Suprapubic skin (tissue), 4 donors: ENCODE data around the gene CRBN.

Experiments used
- POLR2A ChIP-seq, 2 donors: fragments of 450-650 bp; IDR thresholded peaks; one replicate each; pipeline ENCODE4 v1.6.1; 2017; ENCODE audit warnings: antibody characterized with exemption in 2 of 2, mild to moderate bottlenecking in 2 of 2, moderate library complexity in 2 of 2
- POLR2AphosphoS5 ChIP-seq, 3 donors: sonication (generic); formaldehyde crosslinking; IDR thresholded peaks; one replicate each; pipeline ENCODE4 v1.6.1; 2017; ENCODE audit warnings: antibody characterized with exemption in 3 of 3
- TF ChIP-seq, protein P1 (sequence below), 2 donors: fragments of 200-600 bp in 1 of 2; fragments of 450-650 bp in 1 of 2; sonication (generic) in 1 of 2; IDR thresholded peaks; one replicate each; pipeline ENCODE4 v1.5.1; 2016 to 2019; ENCODE audit warnings: antibody characterized with exemption in 2 of 2, mild to moderate bottlenecking in 1 of 2, moderate library complexity in 1 of 2

DNA sequence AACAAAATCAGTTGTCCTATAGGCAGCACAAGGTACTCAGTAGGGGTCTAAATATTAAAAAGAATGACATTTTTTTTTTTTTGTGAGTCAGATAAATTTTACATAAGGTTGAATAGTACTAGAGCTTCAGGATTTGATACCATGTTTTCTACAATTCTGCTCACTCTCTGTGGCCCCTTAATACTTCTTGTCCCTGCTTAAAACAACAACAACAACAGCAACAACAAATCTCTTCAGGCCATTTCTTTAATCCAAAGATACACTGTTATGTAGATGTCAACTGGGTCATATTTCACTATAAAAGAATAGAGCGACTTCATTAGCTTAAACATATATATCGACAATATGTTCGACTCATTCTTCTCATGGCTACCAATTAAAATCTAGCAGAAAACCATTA, 72.3 kb downstream of the CRBN start:
- no peak for TF ChIP-seq POLR2A (IDR thresholded peaks at IDR 0.05)
- TF ChIP-seq, protein P1, sequence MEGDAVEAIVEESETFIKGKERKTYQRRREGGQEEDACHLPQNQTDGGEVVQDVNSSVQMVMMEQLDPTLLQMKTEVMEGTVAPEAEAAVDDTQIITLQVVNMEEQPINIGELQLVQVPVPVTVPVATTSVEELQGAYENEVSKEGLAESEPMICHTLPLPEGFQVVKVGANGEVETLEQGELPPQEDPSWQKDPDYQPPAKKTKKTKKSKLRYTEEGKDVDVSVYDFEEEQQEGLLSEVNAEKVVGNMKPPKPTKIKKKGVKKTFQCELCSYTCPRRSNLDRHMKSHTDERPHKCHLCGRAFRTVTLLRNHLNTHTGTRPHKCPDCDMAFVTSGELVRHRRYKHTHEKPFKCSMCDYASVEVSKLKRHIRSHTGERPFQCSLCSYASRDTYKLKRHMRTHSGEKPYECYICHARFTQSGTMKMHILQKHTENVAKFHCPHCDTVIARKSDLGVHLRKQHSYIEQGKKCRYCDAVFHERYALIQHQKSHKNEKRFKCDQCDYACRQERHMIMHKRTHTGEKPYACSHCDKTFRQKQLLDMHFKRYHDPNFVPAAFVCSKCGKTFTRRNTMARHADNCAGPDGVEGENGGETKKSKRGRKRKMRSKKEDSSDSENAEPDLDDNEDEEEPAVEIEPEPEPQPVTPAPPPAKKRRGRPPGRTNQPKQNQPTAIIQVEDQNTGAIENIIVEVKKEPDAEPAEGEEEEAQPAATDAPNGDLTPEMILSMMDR (IDR thresholded peaks at IDR 0.05), result no peak
- no peak for TF ChIP-seq POLR2AphosphoS5 (IDR thresholded peaks at IDR 0.05)
